Measurements from ENCODE around the gene SORCS1.

The SORCS1 gene

DNA sequence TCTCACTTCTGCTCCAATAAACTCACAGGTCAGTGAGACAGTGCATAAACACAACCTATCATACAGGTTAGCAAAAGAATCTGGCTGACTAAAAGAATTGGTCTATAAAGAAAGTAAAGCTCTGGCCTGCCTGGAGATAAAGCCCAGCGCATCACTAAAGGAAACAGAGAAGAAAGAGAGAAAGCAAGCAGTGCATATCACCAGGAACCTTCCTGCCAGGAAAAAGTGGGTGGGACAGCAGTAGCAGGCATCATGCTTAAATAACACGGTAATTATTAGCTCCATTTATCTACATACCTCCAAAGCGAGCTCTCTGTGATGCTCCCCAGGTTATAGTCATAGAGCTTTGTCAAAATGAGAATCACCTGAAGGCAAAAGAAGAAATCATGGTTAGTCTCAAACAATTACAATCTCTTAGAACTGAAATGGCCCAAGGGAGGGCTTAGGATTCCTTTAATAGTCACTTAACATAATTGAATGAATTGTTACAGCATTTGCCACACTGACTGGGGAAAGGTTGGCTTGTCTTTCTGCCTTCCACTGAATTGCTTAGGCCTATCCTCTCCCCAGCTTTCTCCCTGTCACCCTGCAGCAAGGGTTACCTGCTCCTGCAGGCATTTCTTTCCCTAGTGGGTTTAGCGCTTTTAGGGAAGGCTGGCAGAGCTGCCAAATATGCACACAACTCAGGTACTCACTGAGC lies 208.1 kb downstream of the SORCS1 start:
- no peak overlapping the region for H3K4me3 Mint-ChIP-seq
- TF ChIP-seq, protein P1, sequence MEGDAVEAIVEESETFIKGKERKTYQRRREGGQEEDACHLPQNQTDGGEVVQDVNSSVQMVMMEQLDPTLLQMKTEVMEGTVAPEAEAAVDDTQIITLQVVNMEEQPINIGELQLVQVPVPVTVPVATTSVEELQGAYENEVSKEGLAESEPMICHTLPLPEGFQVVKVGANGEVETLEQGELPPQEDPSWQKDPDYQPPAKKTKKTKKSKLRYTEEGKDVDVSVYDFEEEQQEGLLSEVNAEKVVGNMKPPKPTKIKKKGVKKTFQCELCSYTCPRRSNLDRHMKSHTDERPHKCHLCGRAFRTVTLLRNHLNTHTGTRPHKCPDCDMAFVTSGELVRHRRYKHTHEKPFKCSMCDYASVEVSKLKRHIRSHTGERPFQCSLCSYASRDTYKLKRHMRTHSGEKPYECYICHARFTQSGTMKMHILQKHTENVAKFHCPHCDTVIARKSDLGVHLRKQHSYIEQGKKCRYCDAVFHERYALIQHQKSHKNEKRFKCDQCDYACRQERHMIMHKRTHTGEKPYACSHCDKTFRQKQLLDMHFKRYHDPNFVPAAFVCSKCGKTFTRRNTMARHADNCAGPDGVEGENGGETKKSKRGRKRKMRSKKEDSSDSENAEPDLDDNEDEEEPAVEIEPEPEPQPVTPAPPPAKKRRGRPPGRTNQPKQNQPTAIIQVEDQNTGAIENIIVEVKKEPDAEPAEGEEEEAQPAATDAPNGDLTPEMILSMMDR (IDR thresholded peaks at IDR 0.05), result no peak
- peaks cover 11% of the 10 kb centered on the region for H3K4me1 Mint-ChIP-seq
- no peaks in the 10 kb centered on the region for H3K36me3 Mint-ChIP-seq (ENCODE audit: low read depth)
- DNase-seq, result no peak
- H3K27ac Mint-ChIP-seq, result no peak overlapping the region
- H3K9me3 Mint-ChIP-seq, result peaks cover under 1% of the 10 kb centered on the region
- peaks cover 8% of the 10 kb centered on the region for H3K27me3 Mint-ChIP-seq (ENCODE audit: low read depth, poor library complexity)

DNA sequence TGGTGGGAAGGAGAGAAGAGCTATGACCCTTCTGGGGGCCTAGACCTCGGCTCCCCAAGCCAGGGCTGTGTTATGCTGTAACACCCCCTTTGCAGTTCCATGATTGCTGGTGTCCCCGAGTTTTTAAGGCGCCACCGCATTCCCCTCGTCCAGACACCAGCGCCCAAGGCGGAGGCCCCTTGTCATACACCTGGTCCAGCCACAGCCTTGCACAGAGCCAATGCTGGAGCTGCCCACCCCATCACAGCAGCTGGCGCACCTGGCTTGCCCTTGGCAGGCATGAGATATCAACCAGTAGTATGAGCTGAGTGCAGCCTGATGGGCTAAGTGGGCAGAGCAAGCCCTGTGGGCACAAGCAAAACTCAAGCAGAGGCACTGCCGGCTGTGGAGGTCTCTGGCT lies 209.4 kb downstream of the SORCS1 start:
- Mint-ChIP-seq H3K27ac (no peak overlapping the region), H3K4me1 (peaks cover 11% of the 10 kb centered on the region), H3K9me3 (peaks cover 7% of the 10 kb centered on the region), H3K36me3 (ENCODE audit: low read depth) (no peaks in the 10 kb centered on the region), H3K4me3 (no peak overlapping the region), H3K27me3 (ENCODE audit: low read depth, poor library complexity) (peaks cover 8% of the 10 kb centered on the region)
- TF ChIP-seq, protein P1 (IDR thresholded peaks at IDR 0.05), result no peak
- no peak for DNase-seq

DNA sequence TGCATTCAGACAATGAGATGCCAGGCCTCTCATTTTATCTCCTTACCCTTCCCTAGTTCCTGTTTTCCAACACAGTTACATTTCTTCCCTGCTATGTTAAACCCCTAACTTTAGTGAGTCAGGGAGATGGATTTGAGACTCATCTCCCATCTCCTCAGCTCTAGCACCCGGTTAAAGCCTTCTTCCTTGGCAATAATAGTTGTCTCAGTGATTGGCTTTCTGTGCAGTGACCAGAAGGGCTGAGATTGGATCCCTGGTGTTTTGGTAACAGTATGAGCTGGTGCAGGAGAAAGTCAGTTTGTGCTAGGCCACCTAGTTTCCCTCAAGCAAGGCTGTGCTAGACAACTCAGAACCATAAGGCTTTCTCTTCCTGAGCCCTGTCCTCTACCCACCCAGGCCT lies 212.5 kb downstream of the SORCS1 start:
- no peaks in the 10 kb centered on the region for H3K4me1 Mint-ChIP-seq
- H3K4me3 Mint-ChIP-seq, result no peak overlapping the region
- no peaks in the 10 kb centered on the region for H3K36me3 Mint-ChIP-seq (ENCODE audit: low read depth)
- TF ChIP-seq, protein P1 (IDR thresholded peaks at IDR 0.05), result no peak
- H3K9me3 Mint-ChIP-seq, result peaks cover 7% of the 10 kb centered on the region
- no peaks in the 10 kb centered on the region for H3K27me3 Mint-ChIP-seq (ENCODE audit: low read depth, poor library complexity)
- H3K27ac Mint-ChIP-seq, result no peak overlapping the region
- no peak for DNase-seq

DNA sequence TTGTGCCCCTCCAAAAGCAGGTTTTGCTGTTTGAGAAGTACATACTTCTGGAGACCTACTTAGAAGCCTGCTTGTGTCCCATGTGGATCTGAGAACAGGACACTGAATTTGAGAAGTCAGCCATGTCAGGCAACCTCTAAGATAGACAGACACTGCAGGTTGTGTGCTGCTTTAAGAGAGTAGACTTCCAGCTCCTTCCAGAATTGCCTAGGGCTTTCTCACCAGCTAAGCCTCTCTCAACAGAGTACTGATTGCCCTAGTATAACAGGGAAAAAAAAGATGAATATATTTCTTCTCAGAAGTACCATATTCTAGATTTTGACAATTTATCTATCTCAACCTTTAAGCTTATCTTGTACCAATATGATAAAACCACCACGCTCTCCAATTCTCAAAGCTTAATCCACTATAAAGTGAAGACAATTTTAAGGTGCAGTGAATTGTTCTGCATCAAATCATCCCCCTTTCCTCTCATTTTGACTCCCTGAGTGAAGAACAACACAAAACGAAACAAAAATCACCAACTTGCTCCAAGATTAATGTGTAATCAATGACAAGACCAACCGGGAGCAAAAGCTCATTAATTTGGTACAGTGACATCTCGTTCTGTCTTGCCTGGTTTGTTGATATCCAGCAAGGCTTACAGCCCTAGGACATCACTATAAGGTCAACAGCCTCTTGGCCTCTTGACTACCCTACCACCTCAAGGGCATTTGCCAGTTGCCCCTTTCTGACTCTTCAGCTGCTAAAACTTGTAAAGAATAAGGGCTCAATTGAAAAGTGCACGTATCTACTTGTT lies 214.6 kb downstream of the SORCS1 start:
- TF ChIP-seq, protein P1 (IDR thresholded peaks at IDR 0.05), result no peak
- Mint-ChIP-seq H3K27ac (peak overlapping the region; percentile 62), H3K27me3 (ENCODE audit: low read depth, poor library complexity) (peaks cover 3% of the 10 kb centered on the region), H3K36me3 (ENCODE audit: low read depth) (no peaks in the 10 kb centered on the region), H3K4me3 (no peak overlapping the region), H3K4me1 (no peaks in the 10 kb centered on the region), H3K9me3 (peaks cover 7% of the 10 kb centered on the region)
- DNase-seq, result no peak

DNA sequence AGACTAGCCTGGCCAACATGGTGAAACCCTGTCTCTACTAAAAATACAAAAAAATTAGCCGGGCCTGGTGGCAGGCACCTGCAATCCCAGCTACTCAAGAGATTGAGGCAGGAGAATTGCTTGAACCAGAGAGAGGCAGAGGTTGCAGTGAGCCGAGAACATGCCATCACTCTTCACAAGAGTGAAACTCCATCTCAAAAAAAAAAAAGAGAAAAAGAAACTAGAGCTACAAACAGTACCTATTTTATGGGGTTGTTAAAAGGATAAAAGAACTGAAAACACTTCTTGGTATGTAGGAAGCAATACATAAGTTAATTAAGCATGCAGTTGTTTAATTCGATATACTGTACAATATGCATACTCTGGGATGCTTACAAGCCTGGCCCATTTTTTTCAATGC lies 216.9 kb downstream of the SORCS1 start:
- H3K27me3 Mint-ChIP-seq (ENCODE audit: low read depth, poor library complexity), result peaks cover 3% of the 10 kb centered on the region
- TF ChIP-seq, protein P1 (IDR thresholded peaks at IDR 0.05), result no peak
- H3K9me3 Mint-ChIP-seq, result peaks cover 7% of the 10 kb centered on the region
- H3K36me3 Mint-ChIP-seq (ENCODE audit: low read depth), result no peaks in the 10 kb centered on the region
- H3K4me1 Mint-ChIP-seq, result no peaks in the 10 kb centered on the region
- no peak overlapping the region for H3K27ac Mint-ChIP-seq
- no peak overlapping the region for H3K4me3 Mint-ChIP-seq
- no peak for DNase-seq
